Stimulated activated CD4-positive, alpha-beta T cell treated with anti-CD3 and anti-CD28 coated beads, Interleukin-1b, Interleukin-23, amount 100 ng/mL, for 24 hours (primary cell): ENCODE data around the gene FAM20C.
A peak's percentile ranks its signal among the peaks of the same experiment; 100 is the strongest.

ENCODE experiments used
- DNase-seq, 4 experiments: peaks; one replicate each; pipeline ENCODE4 v3.0.0-alpha.2; 2020; ENCODE audit warnings: low read depth in 4 of 4, low spot score in 1 of 4

The FAM20C gene

GRCh38 chr7:255721-256361, 63.5 kb downstream of the FAM20C start:
- no peak for DNase-seq

GRCh38 chr7:256461-256940, 64.1 kb downstream of the FAM20C start:
- no peak for DNase-seq

- no peak for DNase-seq
Measured at GRCh38 chr7:256981-257646, 64.7 kb downstream of the FAM20C start.

- no peak for DNase-seq
Measured at GRCh38 chr7:257647-257992, 65.2 kb downstream of the FAM20C start.

GRCh38 chr7:258476-259190, 66.3 kb downstream of the FAM20C start:
- DNase-seq = no peak

GRCh38 chr7:259191-259505, 66.8 kb downstream of the FAM20C start:
- DNase-seq = no peak

GRCh38 chr7:259751-260405, 67.5 kb downstream of the FAM20C start:
- no peak for DNase-seq

- DNase-seq = no peak
Measured at GRCh38 chr7:260441-261281, 68.3 kb downstream of the FAM20C start.

GRCh38 chr7:261341-262250, 69.2 kb downstream of the FAM20C start:
- DNase-seq = no peak

DNA sequence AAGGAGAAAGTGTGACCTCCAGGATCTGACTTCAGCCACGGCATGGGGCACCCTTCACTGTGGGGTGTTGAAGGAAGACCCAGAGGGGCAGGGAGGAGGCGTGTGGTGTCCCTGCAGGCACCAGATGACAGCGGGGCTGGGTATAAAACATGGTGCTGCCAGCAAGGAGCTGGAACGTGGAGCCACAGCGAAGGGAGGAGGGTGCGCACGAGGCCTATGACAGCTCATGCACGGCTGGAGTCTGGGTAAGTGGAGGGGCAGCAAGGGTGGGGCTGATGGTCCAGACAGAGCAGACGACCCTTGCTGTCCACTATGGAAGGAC, 69.8 kb downstream of the FAM20C start:
- no peak for DNase-seq

DNA sequence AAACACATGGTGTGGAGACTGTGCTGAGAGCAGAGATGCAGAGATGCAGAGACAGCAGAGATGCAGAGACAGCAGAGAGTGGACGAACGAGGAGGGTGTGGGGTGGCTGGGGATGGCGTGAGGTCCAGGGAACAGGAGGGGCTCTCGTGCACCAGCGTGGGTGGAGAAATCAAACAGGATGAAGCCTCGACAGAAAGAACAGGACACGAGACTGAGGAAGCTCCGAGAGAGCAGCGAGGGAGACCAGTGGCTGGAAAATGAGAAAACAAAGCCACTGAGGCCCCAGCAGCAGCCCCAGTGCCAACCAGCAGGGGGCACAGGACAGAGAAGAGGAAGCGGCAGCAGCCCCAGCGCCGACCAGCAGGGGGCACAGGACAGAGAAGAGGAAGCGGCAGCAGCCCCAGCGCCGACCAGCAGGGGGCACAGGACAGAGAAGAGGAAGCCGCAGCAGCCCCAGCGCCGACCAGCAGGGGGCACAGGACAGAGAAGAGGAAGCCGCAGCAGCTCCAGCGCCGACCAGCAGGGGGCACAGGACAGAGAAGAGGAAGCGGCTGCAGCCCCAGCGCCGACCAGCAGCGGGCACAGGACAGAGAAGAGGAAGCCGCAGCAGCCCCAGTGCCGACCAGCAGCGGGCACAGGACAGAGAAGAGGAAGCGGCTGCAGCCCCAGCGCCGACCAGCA, 70.4 kb downstream of the FAM20C start:
- DNase-seq = peak; percentile 32 to 67 (median 46)

GRCh38 chr7:263483-264351, 71.3 kb downstream of the FAM20C start:
- peak in 2 of 4 experiments; percentile 8 to 41 for DNase-seq

DNA sequence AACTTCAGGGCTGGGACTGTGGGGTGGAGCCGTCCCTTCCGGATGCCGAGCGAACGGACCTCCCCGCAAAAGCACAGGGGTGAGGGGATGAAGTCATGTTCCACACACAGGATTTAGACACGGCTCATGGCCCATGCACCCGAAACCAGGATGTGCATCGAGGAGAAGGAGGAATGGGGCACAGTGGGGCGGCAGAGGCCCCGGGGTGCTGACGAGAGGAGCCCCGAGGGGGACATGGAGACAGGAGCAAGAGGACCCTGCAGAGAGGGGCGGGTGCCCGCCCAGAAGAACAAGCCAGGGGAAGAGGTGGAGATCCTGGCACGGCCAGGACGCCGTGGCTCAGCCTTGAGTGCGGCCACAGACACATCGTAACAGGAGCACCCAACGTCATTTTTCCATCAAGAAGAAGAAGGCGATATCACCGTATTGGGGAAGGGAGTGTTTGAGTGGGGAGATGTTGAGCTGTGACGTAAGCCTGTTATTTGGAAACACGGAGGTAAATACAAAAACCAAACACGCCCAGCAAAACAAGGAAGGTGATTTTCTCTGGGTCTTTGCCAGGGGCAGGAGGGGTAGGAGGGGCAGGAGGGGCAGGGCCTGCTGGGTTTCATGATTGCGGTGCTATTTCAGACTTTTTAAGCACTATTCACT, 72.3 kb downstream of the FAM20C start:
- DNase-seq = no peak

DNA sequence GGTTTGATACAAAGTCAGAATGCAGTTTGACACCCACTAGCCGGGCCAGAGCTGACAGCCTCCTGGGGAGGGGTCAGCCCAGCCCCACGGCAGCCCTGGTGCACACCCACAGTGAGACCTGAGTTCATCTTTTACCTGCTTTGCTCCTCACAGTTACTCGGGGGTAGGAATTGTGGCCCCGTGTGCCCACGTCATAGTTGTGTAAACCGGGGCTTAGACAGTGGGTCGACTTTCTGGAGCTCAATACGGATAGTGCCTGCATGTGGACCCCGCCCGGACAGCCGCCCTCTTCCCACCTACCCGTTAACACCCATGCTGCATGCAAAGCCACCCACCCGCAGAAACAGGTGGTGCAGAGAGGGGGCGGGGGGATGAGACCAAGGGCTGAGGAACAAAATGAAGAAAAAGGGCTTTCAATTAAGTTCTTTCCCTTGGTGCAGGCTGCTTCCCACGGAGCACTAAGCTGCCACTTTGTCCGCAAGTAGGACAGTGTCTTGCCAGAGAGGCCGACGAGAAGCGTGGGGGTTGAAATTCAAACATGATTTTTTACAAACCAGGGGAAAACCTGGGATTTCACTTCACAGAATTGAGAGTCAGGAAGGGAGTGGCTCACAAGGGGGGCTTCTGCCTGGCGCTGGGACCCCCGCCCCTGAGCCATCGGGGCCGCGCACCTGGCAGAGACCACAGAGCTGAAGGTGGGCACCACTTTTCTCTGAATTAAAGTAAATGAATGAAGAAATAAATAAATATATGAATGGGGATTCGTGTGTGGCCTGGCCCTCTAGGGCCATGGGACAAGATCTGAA, 73.0 kb downstream of the FAM20C start:
- DNase-seq = no peak

GRCh38 chr7:265998-266850, 73.9 kb downstream of the FAM20C start:
- DNase-seq = no peak
